ENCODE data around the gene URB2.

- TF ChIP-seq CTCF (IDR thresholded peaks at IDR 0.05) (no peak), ZNF532 (CRISPR knock-in tag; IDR thresholded peaks at IDR 0.05; ENCODE audit: borderline replicate concordance) (no peak), ATF3 (CRISPR knock-in tag; conservative IDR thresholded peaks at IDR 0.05) (no peak), AFF4 (CRISPR knock-in tag; IDR thresholded peaks at IDR 0.05; ENCODE audit: borderline replicate concordance) (no peak)
- TF ChIP-seq, protein P1, sequence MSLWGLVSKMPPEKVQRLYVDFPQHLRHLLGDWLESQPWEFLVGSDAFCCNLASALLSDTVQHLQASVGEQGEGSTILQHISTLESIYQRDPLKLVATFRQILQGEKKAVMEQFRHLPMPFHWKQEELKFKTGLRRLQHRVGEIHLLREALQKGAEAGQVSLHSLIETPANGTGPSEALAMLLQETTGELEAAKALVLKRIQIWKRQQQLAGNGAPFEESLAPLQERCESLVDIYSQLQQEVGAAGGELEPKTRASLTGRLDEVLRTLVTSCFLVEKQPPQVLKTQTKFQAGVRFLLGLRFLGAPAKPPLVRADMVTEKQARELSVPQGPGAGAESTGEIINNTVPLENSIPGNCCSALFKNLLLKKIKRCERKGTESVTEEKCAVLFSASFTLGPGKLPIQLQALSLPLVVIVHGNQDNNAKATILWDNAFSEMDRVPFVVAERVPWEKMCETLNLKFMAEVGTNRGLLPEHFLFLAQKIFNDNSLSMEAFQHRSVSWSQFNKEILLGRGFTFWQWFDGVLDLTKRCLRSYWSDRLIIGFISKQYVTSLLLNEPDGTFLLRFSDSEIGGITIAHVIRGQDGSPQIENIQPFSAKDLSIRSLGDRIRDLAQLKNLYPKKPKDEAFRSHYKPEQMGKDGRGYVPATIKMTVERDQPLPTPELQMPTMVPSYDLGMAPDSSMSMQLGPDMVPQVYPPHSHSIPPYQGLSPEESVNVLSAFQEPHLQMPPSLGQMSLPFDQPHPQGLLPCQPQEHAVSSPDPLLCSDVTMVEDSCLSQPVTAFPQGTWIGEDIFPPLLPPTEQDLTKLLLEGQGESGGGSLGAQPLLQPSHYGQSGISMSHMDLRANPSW (CRISPR knock-in tag; conservative IDR thresholded peaks at IDR 0.05; ENCODE audit: low read depth) = no peak
Observed at GRCh38 chr1:229625915-229626831, at the start of gene URB2, which contains the start of gene TAF5L.

All from WTC11 (cell line).